Subcutaneous adipose tissue (tissue), 4 donors: Measurements from ENCODE around the gene TSPAN5. TPM values are rescaled to one million over a fixed set of nuclear protein-coding genes. Genes with fewer than 3 reads are reported as not detected.

Source experiments
- total RNA-seq, 4 donors: library from RNA; depleted of rRNA; stranded (reverse); fragments of >200 nt; gene quantifications; one replicate each; pipeline ENCODE4 v1.1.0, GENCODE V29; 2016
- TF ChIP-seq, protein P1 (sequence below): fragments of 450-650 bp; IDR thresholded peaks from one replicate; pipeline ENCODE4 v1.5.1; 2016; ENCODE audit warnings: low read depth, mild to moderate bottlenecking, control low read depth, antibody characterized with exemption, moderate library complexity

TSPAN5 gene
- total RNA-seq, 4 donors from 2014 or later, result 2.2 to 6.5 (median 4.1) TPM

DNA sequence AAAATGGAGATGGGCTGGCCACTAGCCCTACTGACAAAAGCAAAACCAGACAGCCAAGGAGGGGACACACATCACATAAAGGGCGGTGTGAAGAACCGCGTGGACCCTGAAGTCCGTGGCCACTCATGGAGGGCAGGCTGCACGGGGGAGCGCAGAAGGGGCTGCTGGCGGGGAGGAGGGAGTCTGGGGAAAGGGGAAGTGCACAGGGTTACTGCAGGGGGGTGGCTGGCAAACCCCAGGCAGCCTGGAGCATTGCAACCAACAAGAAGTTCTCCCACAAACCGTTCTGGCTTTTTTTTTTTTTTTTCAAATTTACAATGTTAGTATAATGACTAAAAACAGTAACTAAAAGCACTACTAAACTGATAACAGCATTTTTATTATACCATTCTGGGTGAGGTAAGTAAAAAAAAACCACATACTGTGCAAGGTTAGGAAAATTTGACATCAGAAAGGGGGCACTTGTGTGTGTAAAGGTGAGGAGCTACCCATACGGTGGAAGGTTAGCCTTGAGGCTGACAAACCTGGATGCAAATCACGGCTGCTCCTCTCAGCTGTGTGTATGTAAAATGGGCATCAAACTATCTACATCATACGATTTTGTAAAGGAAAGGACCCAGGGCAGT is 87.1 kb downstream of the TSPAN5 start:
- TF ChIP-seq, protein P1, sequence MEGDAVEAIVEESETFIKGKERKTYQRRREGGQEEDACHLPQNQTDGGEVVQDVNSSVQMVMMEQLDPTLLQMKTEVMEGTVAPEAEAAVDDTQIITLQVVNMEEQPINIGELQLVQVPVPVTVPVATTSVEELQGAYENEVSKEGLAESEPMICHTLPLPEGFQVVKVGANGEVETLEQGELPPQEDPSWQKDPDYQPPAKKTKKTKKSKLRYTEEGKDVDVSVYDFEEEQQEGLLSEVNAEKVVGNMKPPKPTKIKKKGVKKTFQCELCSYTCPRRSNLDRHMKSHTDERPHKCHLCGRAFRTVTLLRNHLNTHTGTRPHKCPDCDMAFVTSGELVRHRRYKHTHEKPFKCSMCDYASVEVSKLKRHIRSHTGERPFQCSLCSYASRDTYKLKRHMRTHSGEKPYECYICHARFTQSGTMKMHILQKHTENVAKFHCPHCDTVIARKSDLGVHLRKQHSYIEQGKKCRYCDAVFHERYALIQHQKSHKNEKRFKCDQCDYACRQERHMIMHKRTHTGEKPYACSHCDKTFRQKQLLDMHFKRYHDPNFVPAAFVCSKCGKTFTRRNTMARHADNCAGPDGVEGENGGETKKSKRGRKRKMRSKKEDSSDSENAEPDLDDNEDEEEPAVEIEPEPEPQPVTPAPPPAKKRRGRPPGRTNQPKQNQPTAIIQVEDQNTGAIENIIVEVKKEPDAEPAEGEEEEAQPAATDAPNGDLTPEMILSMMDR, result no peak

DNA sequence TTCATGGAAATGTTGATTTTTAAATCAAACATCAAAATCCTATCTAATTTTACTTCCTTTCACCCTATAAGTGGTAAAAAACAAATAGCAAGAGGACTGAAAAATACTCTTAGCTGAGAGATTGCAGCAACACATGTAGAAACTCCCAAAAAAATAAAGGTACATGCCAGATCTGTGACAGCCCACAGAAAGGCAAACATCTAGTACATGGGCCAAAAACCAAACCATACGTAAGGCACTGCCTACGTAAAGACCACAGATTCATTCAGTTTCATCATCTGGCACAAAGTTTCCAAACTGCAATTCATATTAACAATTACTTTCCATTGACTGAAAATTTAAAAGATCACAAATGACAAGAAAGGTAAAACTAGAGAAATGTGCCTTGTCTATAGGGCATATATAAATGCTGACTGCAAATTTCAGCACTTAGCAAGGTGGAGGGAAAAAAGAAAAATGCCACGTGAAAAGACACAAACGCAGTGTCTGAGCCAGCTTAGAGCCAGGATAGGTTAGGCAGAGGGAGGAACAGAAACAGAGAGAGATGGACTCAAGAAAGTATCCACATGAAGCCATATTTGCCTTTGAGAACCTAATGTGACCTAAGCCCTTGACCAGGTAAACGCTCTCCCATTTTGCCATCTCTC is 88.1 kb downstream of the TSPAN5 start:
- TF ChIP-seq, protein P1, result no peak

DNA sequence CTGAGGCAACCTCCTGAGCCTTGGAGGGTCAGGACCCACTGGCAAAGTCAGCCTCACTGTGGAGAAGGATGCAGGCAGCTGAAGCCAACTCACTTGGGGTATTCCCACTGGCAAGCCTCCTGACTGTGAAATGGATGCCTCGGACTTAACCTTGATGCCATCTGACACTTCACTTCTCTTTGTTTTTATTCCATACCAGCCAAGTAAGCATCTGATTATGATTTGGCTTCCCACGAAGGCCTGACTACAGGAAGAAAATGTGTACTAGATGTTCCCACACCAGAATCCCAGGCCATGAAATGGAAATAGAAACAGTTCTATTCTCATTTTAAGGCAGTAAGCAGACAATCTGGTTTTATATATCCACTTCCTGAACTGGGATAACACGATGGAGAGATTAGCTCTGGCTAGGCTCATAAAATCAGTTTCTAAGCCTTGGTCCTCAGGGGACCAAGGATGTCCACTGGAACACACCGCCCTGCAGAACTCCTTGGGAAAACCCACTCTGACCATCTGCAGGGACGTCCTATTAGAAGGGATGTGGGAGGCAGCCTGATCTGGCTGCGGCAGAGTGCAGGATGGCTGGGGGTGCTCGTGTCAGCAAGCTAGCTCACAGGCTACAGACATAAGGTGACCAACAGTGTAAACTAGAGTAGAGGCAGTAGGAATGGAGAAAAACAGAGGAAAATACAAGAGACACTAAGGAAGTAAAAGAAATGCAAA is 89.3 kb downstream of the TSPAN5 start:
- TF ChIP-seq, protein P1, result no peak

DNA sequence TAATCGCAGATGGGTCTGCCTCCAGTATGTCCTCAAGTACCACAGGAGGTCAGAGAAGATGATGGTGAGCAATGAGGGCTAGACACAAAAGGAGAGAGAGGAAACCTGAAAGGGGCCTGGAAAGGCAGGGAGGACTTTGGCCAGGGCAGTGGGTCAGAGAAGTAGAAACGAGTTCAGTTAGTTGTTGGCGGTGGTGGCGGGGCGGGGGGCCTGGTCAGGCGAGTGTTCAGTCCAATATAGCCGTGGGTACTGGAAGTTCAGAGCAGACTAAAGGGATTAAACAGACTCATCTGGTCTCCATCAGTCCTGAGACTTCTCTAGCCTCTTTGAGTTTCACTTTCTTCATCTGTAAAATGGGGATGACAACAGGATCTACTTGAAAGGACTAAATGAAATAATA is 90.8 kb downstream of the TSPAN5 start:
- TF ChIP-seq, protein P1, result no peak

DNA sequence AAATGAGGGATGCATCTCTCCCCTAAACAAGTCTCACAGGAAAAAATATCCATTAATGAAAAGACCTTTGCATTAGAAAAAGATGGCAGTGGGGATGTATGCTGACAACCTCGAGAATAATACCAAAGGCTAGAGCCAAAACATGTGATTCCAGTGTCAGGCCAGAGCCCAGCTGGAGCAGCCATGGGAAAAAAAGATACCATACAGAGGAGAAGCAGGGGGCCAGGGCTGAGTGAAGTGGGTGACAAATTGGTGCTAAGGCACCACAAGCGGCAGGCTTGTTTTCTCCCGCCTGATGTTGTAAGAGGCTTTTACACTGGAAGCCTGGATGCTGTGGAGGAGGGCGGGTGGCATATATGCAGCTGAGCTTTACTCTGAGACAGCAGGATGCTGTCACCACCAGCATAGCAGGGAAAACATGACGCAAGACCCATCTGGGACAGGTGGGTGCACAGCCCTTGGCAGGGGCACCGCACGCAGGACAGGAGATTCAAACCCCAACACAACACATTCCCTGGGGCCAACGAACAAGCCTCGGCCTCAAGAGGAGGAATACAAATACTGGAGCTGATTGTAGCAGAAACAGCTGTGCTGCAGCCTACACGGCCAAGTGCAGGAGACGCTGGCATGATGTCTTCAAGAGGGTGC is 91.9 kb downstream of the TSPAN5 start:
- TF ChIP-seq, protein P1, result no peak

DNA sequence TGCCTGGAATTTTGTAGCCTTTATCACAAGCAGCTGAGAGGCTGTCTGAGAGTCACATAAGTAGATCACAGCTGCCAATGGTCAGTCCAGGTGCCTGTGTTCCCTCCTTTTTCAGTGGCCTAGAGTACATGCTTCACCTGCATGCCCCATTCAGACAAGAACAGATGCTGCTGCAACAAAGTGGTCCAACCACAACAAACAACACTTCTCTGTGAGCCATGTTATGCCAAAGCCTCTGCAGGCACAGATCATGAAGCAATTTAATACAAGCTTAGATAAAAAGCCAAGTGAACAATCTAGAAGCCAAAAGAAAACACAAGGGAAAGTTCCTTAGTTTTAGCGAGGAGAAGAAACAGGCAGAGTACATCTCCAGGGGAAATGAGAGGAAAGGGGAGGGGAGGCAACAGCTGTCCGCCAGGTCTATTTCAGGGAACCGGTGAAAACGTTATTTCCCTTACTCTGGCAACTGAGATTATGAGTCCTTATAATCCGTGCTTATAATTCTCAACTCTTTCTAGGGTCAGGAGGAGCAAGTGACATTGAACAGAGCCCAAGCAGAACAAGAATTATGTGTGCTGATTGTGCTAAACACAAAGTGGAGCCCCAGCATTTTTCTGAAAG is 92.6 kb downstream of the TSPAN5 start:
- TF ChIP-seq, protein P1, result no peak
